Activated T-cell treated with anti-CD3 and anti-CD28 coated beads, Interleukin-2, amount 50 U/mL, for 24 hours (primary cell): ENCODE measurements around the gene PRKAG2.

Experiments
- DNase-seq: peaks from one replicate; pipeline ENCODE4 v3.0.0-alpha.2; 2020
- H3K27ac Mint-ChIP-seq: 2 replicates; pipeline ENCODE4 v1.8.0; 2020; ENCODE audit warnings: mild to moderate bottlenecking, mixed read lengths
- H3K27me3 Mint-ChIP-seq: 2 replicates; pipeline ENCODE4 v1.8.0; 2020; ENCODE audit warnings: mixed read lengths
- H3K36me3 Mint-ChIP-seq: 2 replicates; pipeline ENCODE4 v1.8.0; 2020; ENCODE audit warnings: low read depth, mixed read lengths
- H3K4me1 Mint-ChIP-seq: 2 replicates; pipeline ENCODE4 v1.8.0; 2020; ENCODE audit warnings: low read depth, mixed read lengths
- H3K4me3 Mint-ChIP-seq: 2 replicates; pipeline ENCODE4 v1.8.0; 2020; ENCODE audit warnings: mild to moderate bottlenecking, moderate library complexity, mixed read lengths
- H3K9me3 Mint-ChIP-seq: 2 replicates; pipeline ENCODE4 v1.8.0; 2020; ENCODE audit warnings: mixed read lengths

The PRKAG2 gene

DNA sequence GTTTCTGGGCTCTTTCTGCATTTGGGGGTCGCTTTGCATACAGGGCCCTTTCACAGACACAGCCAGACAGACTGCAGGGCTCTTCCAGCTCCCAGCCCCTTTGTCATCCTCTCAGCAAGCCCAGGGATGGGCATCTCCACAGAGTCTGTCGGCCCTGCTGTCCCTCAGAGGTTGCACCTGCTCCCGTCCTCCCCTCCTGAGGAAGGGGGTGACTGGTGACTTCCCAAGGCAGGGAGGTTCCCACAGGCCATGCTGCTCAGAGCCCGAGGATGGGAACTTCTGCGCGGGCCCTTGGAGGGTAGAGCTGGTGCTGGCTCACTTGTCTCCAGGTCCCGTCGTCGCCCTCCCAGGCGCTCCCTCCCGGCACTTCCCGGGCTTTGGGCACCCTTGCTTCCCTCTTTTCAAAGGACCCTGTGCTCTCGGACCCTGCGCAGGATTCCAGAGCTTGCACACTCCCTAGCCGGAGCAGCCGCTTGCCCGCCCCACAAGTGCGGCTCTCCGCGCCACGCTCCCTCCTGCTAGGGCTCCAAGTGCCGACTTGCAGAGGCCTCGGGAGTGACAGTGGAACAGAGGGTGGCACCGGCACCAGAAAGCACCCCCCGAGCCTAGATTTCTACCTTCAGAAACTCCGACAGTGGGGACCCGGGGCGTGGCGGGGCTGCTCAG lies 152.5 kb downstream of the PRKAG2 start:
- Mint-ChIP-seq H3K4me1 (peaks cover 28% of the 10 kb centered on the region), H3K36me3 (no peaks in the 10 kb centered on the region), H3K4me3 (no peak overlapping the region), H3K9me3 (no peaks in the 10 kb centered on the region), H3K27me3 (no peaks in the 10 kb centered on the region), H3K27ac (no peak overlapping the region)
- no peak for DNase-seq

DNA sequence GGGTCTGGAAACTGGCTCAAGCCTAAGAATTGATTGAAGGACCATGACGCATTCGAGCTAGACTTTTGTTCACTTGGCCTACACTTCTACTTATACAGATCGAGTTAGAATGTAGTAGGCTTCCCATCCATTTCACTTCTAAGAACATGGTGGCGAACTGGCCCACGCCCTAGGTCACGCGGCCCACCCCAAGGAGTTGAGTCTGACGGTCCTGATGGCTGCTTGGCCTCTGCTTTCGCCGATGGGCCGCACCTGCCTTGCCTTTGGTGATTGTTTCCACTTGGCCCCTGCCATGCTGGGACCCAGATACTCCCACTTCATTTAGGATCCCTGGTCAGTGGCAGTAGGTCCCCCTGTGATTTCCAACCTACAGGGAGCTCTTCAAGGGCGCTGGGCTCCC lies 153.6 kb downstream of the PRKAG2 start:
- no peak overlapping the region for H3K4me3 Mint-ChIP-seq
- H3K4me1 Mint-ChIP-seq: peaks cover 23% of the 10 kb centered on the region
- H3K36me3 Mint-ChIP-seq: no peaks in the 10 kb centered on the region
- no peaks in the 10 kb centered on the region for H3K9me3 Mint-ChIP-seq
- no peak for DNase-seq
- H3K27ac Mint-ChIP-seq: no peak overlapping the region
- no peaks in the 10 kb centered on the region for H3K27me3 Mint-ChIP-seq

DNA sequence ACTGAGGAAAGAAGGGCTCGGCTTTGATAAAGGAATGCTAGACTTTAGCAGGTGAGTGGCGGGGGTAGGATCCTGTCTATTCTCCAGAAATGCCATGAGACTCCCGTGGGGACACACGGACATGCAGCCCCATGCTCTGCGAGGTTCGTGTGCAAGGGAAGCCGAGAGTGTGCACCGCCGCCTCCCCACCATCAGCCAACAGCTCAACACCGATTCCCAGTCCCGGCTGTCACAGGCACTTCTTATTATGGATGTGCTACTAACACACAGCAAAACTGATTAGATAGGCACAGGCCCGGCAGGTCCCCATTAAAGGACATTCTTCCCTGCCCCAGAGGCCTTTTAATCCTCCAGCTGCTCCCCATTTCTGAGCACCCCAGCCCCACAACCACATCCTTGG lies 154.4 kb downstream of the PRKAG2 start:
- no peak overlapping the region for H3K27ac Mint-ChIP-seq

DNA sequence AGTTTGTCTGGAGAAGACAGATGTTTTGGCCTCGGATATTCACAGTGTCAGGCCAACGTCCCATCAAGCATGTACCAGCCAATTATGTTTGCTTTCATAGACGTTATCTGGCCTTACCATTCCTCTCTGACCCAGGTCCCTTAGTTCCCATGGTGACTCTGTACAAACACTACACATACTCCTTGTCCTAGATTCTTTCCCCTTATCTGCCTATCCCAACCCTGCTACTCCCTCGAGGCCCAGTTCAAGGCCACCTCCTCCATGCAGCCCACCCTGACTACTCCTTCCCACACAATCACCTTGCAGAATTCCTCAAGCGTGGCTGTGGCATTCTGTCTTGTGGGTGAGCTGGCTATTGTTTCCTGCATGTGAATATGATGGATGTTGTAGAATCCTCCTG lies 155.2 kb downstream of the PRKAG2 start:
- no peaks in the 10 kb centered on the region for H3K36me3 Mint-ChIP-seq
- H3K27ac Mint-ChIP-seq: peak overlapping the region; percentile 20
- H3K27me3 Mint-ChIP-seq: no peaks in the 10 kb centered on the region

More for the DNA sequence above, 154.4 kb downstream of the PRKAG2 start:
- H3K36me3 Mint-ChIP-seq: no peaks in the 10 kb centered on the region
- H3K27me3 Mint-ChIP-seq: no peaks in the 10 kb centered on the region
- peaks cover 15% of the 10 kb centered on the region for H3K4me1 Mint-ChIP-seq
- no peaks in the 10 kb centered on the region for H3K9me3 Mint-ChIP-seq
- no peak for DNase-seq
- H3K4me3 Mint-ChIP-seq: no peak overlapping the region

DNA sequence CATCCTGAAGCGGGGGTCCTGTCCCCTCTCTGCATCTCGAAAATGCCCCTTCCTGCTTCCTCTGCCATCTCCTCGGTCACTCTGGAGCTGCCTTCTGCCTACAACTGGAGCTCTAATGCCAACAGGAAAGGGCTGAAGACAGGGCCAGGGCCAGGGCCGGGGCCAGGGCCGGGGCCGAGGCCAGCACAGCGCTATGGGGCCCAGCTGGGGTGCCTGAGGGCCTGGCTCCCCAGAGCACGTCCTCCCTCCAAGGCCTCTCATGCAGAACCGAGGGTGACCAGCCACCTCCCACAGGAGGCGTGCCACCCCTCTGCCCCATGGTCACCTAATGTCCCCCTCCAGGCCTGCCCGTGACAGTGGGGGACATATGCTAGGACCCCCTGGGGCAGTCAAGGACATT lies 155.7 kb downstream of the PRKAG2 start:
- no peak for DNase-seq
- H3K9me3 Mint-ChIP-seq: no peaks in the 10 kb centered on the region

More for the DNA sequence above, 155.2 kb downstream of the PRKAG2 start:
- no peak for DNase-seq
- H3K4me1 Mint-ChIP-seq: peaks cover 9% of the 10 kb centered on the region
- no peaks in the 10 kb centered on the region for H3K9me3 Mint-ChIP-seq
- no peak overlapping the region for H3K4me3 Mint-ChIP-seq

DNA sequence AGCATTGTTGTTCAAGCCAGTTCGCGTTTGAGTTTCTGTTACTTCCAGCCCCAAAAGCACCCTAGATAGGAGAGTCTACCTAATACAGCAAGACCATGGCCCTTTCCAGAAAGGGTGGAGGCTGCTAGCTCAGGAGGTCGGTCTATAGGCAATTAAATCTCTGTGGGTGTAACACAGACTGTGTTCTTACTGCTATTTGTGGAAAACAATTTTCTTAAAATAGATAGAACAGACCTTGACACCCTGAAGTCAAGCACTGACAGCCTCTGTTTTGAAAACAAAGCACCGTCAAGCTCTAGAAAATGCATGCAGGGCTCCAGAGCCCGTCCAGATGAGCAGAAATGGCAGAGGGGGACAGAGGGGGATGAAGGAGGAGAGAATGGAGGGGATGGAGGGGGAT lies 156.6 kb downstream of the PRKAG2 start:
- H3K9me3 Mint-ChIP-seq: no peaks in the 10 kb centered on the region
- H3K4me1 Mint-ChIP-seq: peaks cover 1% of the 10 kb centered on the region
- no peaks in the 10 kb centered on the region for H3K36me3 Mint-ChIP-seq
- no peak overlapping the region for H3K4me3 Mint-ChIP-seq
- no peak overlapping the region for H3K27ac Mint-ChIP-seq
- H3K27me3 Mint-ChIP-seq: no peaks in the 10 kb centered on the region
- no peak for DNase-seq

More for the DNA sequence above, 155.7 kb downstream of the PRKAG2 start:
- H3K4me3 Mint-ChIP-seq: no peak overlapping the region
- H3K36me3 Mint-ChIP-seq: no peaks in the 10 kb centered on the region
- H3K27me3 Mint-ChIP-seq: no peaks in the 10 kb centered on the region
- H3K4me1 Mint-ChIP-seq: peaks cover 4% of the 10 kb centered on the region
- H3K27ac Mint-ChIP-seq: no peak overlapping the region

DNA sequence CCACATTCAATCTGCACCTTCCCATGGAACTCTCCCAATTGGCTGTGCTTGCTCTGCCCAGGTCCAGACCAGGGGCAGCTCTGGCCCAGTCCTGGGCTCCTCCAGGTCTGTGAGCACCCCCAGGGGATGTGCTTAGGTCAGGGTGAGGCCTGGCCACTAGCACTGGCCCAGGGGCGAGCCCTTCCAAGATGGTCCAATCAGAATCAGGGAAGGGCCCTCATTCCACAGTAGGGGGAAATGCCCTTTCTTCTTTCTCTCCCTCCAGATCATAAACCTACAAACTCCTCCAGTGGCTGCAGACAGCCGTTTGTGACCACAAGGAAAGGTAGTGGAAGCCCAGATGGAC lies 157.0 kb downstream of the PRKAG2 start:
- H3K36me3 Mint-ChIP-seq: no peaks in the 10 kb centered on the region
- no peak overlapping the region for H3K4me3 Mint-ChIP-seq
- H3K4me1 Mint-ChIP-seq: no peaks in the 10 kb centered on the region
- DNase-seq: no peak
- no peaks in the 10 kb centered on the region for H3K9me3 Mint-ChIP-seq
- H3K27ac Mint-ChIP-seq: no peak overlapping the region
- H3K27me3 Mint-ChIP-seq: no peaks in the 10 kb centered on the region

DNA sequence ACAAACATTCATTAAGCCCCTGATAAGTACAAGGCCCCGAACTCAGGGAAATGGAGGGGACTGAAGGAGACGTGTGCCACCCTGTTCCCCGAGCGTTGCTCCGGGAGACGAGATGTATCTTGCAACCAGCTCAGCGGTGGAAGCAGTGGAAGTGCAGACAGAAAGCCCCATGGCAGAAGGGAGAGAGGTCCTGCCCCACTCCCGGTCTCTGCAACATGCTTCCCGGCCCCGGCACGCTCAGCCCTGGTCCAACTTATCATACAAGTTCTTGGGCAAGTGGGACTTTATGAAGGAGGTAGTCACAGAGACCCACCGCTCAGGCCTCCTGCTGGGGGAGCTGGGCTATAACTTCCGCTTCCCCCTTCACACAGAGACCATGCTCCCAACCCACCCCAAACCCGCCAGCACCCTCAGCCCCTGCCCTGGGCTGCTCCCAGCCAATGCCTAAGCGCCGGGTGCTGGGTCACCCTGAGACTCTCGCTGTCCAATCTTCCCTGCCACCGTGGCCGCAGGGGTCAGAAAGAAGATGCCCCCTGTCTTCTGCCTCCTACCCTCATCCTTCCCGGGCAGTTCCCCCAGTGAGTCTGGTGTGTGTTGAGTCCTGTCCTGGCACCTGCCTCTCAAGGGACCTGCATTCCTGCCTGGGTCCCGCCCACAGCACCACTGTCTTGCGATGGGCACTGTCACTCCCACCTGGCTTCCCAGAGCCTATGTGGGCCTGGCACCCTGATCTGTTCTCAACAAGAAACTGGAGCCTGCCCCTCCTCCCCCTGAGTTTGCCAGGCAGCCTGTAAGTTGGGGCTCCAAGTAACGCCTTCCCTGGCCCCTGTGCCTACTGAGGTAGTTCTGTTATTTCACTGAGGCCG lies 157.7 kb downstream of the PRKAG2 start:
- no peaks in the 10 kb centered on the region for H3K9me3 Mint-ChIP-seq
- no peak overlapping the region for H3K4me3 Mint-ChIP-seq
- peaks cover 1% of the 10 kb centered on the region for H3K36me3 Mint-ChIP-seq
- no peaks in the 10 kb centered on the region for H3K27me3 Mint-ChIP-seq
- peak overlapping the region; percentile 11 for H3K27ac Mint-ChIP-seq
- no peaks in the 10 kb centered on the region for H3K4me1 Mint-ChIP-seq
- DNase-seq: no peak

DNA sequence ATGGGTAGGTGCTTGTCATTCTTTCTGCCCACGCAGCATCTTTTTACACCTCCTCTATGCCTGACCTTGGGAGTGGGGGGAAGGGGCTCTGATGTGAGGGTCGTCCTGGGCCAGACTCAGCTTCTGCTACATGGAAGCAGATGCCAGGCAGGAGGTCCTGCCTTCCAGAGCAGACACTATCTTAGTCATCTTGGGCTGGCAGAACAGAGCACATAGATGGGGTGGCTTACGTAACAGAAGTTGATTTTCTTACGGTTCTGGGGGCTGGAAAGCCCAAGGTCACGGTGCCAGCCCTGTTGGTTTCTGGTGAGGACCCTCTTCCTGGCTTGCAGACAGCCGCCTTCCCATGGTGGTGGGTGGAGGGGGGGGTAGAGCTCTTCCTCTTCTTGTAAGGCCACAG lies 159.0 kb downstream of the PRKAG2 start:
- Mint-ChIP-seq H3K4me3 (no peak overlapping the region), H3K36me3 (peaks cover 1% of the 10 kb centered on the region), H3K9me3 (no peaks in the 10 kb centered on the region), H3K27me3 (no peaks in the 10 kb centered on the region), H3K4me1 (no peaks in the 10 kb centered on the region), H3K27ac (peak overlapping the region; percentile 11)
- DNase-seq: no peak

DNA sequence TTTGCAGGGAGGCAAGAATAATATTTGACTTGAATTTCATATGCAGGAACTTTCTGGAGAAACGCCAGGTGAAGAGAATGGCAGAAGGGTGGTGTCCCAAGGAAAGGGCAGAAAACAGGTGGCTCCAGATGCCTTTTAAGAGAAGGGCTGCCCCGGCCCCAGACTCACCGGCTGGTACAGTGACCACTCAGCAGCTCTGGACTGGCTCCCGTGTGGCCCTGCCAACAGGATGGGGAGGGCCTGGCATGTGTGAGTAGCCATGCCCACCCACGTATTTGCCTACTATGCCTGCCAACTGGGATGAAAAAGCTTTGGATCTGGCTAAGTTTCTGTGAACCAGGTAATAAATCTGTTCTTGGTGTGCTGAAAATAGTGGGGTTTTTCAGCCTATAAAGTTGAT lies 159.5 kb downstream of the PRKAG2 start:
- Mint-ChIP-seq H3K27ac (no peak overlapping the region), H3K4me1 (peaks cover 4% of the 10 kb centered on the region), H3K27me3 (no peaks in the 10 kb centered on the region), H3K4me3 (no peak overlapping the region), H3K9me3 (no peaks in the 10 kb centered on the region), H3K36me3 (peaks cover 1% of the 10 kb centered on the region)
- no peak for DNase-seq

DNA sequence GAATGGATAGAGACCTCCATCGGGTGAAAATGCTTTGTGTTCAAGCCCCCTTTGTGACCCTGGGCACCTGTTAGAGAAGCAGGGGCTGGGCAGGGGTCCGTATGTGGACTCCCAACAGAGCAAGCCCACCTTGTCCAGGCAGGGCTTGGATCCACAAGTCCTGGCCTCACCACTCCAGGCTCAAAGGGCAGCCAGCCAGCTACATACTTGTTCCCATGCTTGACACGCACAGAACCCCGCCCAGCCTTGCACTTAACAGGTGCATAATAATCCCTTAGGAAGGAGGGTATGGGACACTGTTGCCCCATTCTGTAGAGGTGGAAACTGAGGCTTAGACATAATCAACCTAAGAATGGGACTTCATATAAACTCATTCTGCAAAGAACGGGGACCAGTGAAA lies 160.6 kb downstream of the PRKAG2 start:
- H3K27ac Mint-ChIP-seq: no peak overlapping the region
- H3K4me3 Mint-ChIP-seq: no peak overlapping the region
- H3K4me1 Mint-ChIP-seq: peaks cover 8% of the 10 kb centered on the region
- no peaks in the 10 kb centered on the region for H3K27me3 Mint-ChIP-seq
- no peaks in the 10 kb centered on the region for H3K9me3 Mint-ChIP-seq
- H3K36me3 Mint-ChIP-seq: peaks cover 1% of the 10 kb centered on the region
- DNase-seq: no peak

DNA sequence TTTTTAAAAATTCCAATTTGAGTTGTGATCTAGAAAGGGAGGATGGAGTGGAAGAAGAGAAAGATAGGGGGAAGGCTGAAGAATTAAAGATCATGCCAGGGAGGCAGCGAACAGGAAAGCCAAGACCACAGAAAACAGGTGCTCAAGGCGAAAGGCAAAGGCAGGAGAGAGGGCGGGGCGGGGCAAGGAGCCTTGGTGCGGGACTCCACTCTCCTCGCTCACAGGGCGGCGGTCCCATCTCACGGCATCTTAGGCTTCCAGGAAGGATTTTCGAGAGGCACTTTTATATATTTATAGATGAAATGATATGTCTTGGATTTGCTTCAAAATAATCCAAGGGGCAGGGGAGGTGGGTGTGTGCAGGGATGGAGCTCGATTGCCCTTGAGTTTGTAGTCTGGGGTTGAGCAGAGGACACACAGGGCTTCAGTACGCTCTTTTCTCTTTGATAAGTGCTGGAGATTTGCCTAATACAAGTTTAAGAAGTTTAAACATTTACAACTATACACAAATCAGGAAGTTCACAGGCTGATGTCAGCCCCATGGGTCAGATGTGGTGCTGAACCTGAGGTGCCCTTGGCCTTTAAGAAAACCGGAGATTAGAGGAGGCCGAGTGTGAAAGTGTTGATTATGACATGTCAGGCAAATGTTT lies 161.1 kb downstream of the PRKAG2 start:
- no peaks in the 10 kb centered on the region for H3K27me3 Mint-ChIP-seq
- H3K27ac Mint-ChIP-seq: no peak overlapping the region
- no peak overlapping the region for H3K4me3 Mint-ChIP-seq

DNA sequence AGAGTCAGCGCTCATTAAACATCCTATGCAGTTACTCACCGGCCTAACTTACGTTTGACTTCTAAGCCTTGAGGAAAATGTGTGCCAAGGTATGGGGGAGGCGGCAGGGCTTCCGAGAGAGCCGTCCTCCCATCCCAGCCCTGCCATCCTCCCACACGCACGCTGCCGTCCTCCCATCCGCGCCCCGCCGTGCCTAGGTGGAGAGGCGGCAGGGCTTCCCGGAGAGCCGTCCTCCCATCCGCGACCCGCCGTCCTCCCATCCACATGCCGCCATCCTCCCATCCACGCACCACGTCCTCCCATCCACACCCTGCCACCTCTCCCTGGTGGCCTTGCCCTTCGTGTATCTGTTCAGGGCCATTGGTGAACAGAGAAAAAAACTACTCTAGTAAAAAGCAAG lies 162.7 kb downstream of the PRKAG2 start:
- Mint-ChIP-seq H3K4me1 (peaks cover 8% of the 10 kb centered on the region), H3K9me3 (no peaks in the 10 kb centered on the region), H3K27ac (no peak overlapping the region), H3K4me3 (no peak overlapping the region), H3K27me3 (no peaks in the 10 kb centered on the region), H3K36me3 (peaks cover 7% of the 10 kb centered on the region)
- DNase-seq: no peak

More for the DNA sequence above, 161.1 kb downstream of the PRKAG2 start:
- no peaks in the 10 kb centered on the region for H3K9me3 Mint-ChIP-seq
- peaks cover 1% of the 10 kb centered on the region for H3K36me3 Mint-ChIP-seq
- no peak for DNase-seq
- peaks cover 8% of the 10 kb centered on the region for H3K4me1 Mint-ChIP-seq

DNA sequence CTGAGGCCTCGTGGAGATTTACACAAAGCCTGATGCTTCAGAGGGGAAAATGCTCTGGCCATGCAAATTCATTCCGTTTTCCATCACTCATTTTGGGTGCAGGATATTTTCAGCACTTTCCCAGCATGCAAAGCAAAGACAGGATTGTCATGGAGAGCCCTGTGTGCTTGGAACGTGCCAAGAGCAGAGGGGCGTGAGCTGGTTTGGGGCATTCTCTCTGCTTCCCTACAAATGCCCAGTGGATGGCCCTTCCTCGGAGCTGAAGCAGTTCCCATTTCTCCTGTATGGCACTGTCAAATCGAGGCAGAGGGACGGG lies 164.1 kb downstream of the PRKAG2 start:
- Mint-ChIP-seq H3K9me3 (no peaks in the 10 kb centered on the region), H3K27ac (peak overlapping the region; percentile 47), H3K36me3 (peaks cover 7% of the 10 kb centered on the region), H3K27me3 (no peaks in the 10 kb centered on the region), H3K4me1 (peaks cover 8% of the 10 kb centered on the region), H3K4me3 (no peak overlapping the region)
- no peak for DNase-seq
